Fibroblast of gingiva (primary cell): ENCODE measurements around the gene CAMKMT.

Experiments used
- DNase-seq: peaks from one replicate; pipeline ENCODE4 v3.0.0-alpha.2; 2011; ENCODE audit warnings: low read depth

Gene CAMKMT

GRCh38 chr2:44444881-44445280, 83.1 kb downstream of the CAMKMT start:
- DNase-seq = no peak

- no peak for DNase-seq
These were observed 87.2 kb downstream of the CAMKMT start for GRCh38 chr2:44448860-44449527.

GRCh38 chr2:44450082-44450481, 88.3 kb downstream of the CAMKMT start:
- DNase-seq = no peak

GRCh38 chr2:44450806-44451205, 89.1 kb downstream of the CAMKMT start:
- no peak for DNase-seq

- DNase-seq = no peak
These were observed 90.4 kb downstream of the CAMKMT start for GRCh38 chr2:44452069-44452583.

GRCh38 chr2:44453259-44453658, 91.5 kb downstream of the CAMKMT start:
- DNase-seq = no peak

- no peak for DNase-seq
These were observed 94.1 kb downstream of the CAMKMT start for GRCh38 chr2:44455877-44456276.

GRCh38 chr2:44456946-44457345, 95.2 kb downstream of the CAMKMT start:
- peak; percentile 3 for DNase-seq

GRCh38 chr2:44459739-44460138, 98.0 kb downstream of the CAMKMT start:
- no peak for DNase-seq

GRCh38 chr2:44462934-44463849, 101.4 kb downstream of the CAMKMT start:
- no peak for DNase-seq

- DNase-seq = no peak
These were observed 102.7 kb downstream of the CAMKMT start for GRCh38 chr2:44464437-44464836.

- no peak for DNase-seq
These were observed 108.4 kb downstream of the CAMKMT start for GRCh38 chr2:44470151-44470550.

GRCh38 chr2:44477657-44478414, 116.1 kb downstream of the CAMKMT start:
- no peak for DNase-seq

GRCh38 chr2:44479127-44479887, 117.6 kb downstream of the CAMKMT start:
- DNase-seq = peak; percentile 83

GRCh38 chr2:44480068-44480467, 118.3 kb downstream of the CAMKMT start:
- DNase-seq = no peak

GRCh38 chr2:44487052-44487451, 125.3 kb downstream of the CAMKMT start:
- DNase-seq = no peak

GRCh38 chr2:44490726-44491125, 129.0 kb downstream of the CAMKMT start:
- DNase-seq = no peak

GRCh38 chr2:44494006-44494405, 132.3 kb downstream of the CAMKMT start:
- no peak for DNase-seq

GRCh38 chr2:44495035-44495434, 133.3 kb downstream of the CAMKMT start:
- DNase-seq = no peak

GRCh38 chr2:44495544-44495943, 133.8 kb downstream of the CAMKMT start:
- DNase-seq = no peak

GRCh38 chr2:44496130-44496529, 134.4 kb downstream of the CAMKMT start:
- no peak for DNase-seq

GRCh38 chr2:44498551-44498950, 136.8 kb downstream of the CAMKMT start:
- DNase-seq = peak; percentile 41
